Ascending aorta (tissue), 2 donors: ENCODE results near the gene TRABD2B. TPM values are rescaled to one million over a fixed set of nuclear protein-coding genes. Genes with fewer than 3 reads are reported as not detected.
A peak's percentile ranks its signal among the peaks of the same experiment; 100 is the strongest.

Experiments
- DNase-seq, 2 donors: peaks; one replicate each; pipeline ENCODE4 v3.0.0-alpha.2; 2019; ENCODE audit warnings: low spot score in 2 of 2
- H3K27ac ChIP-seq, 2 donors: fragments of 200-600 bp; sonication (generic); one replicate each; pipeline ENCODE4 v1.5.1; 2016 to 2017; ENCODE audit warnings: mild to moderate bottlenecking in 1 of 2
- H3K27me3 ChIP-seq: fragments of 200-600 bp; sonication (generic); one replicate; pipeline ENCODE4 v1.5.1; 2017
- H3K36me3 ChIP-seq, 2 donors: fragments of 200-600 bp; sonication (generic); one replicate each; pipeline ENCODE4 v1.5.1; 2016
- H3K4me1 ChIP-seq, 2 donors: fragments of 200-600 bp; sonication (generic); one replicate each; pipeline ENCODE4 v1.5.1; 2016 to 2017; ENCODE audit warnings: mild to moderate bottlenecking in 1 of 2
- H3K4me3 ChIP-seq, 2 donors: fragments of 200-600 bp; sonication (generic); one replicate each; pipeline ENCODE4 v1.5.1; 2016 to 2017; ENCODE audit warnings: mild to moderate bottlenecking in 1 of 2
- H3K9me3 ChIP-seq, 2 donors: fragments of 200-600 bp; sonication (generic); one replicate each; pipeline ENCODE4 v1.5.1; 2016
- CTCF ChIP-seq, 3 experiments: fragments of 200-600 bp in 2 of 3; fragments of 450-650 bp in 1 of 3; sonication (generic) in 2 of 3; IDR thresholded peaks; one replicate each; pipeline ENCODE4 v1.5.1; 2016 to 2019; ENCODE audit warnings: antibody characterized with exemption in 3 of 3, mild to moderate bottlenecking in 1 of 3, moderate library complexity in 1 of 3
- intact Hi-C: fragments of 100-400 bp; cut with DNase I; formaldehyde crosslinking; loops from one replicate; pipeline ENCODE4 v1.15.1; 2023
- total RNA-seq: library from RNA; depleted of rRNA; stranded (reverse); fragments of >200 nt; gene quantifications from one replicate; pipeline ENCODE4 v1.1.0, GENCODE V29; 2016

TRABD2B gene
- total RNA-seq, 1 donor from 2014 or later: 7.9 TPM

- no peak overlapping the region for H3K27ac ChIP-seq
- no peaks in the 10 kb centered on the region for H3K9me3 ChIP-seq
- H3K36me3 ChIP-seq: no peaks in the 10 kb centered on the region
- TF ChIP-seq CTCF (IDR thresholded peaks at IDR 0.05): no peak
- H3K4me1 ChIP-seq: no peaks in the 10 kb centered on the region
- intact Hi-C loops: no loop called here
- no peak for DNase-seq
- no peaks in the 10 kb centered on the region for H3K27me3 ChIP-seq
- H3K4me3 ChIP-seq: no peak overlapping the region
Measured at GRCh38 chr1:47911892-47912291, 85.3 kb downstream of the TRABD2B start.

- H3K36me3 ChIP-seq: no peaks in the 10 kb centered on the region
- peaks cover under 1 to 4% of the 10 kb centered on the region in 2 donors for H3K4me1 ChIP-seq
- no peak for DNase-seq
- TF ChIP-seq CTCF (IDR thresholded peaks at IDR 0.05): no peak
- H3K27me3 ChIP-seq: no peaks in the 10 kb centered on the region
- intact Hi-C loops: no loop called here
- H3K4me3 ChIP-seq: no peak overlapping the region
- H3K9me3 ChIP-seq: no peaks in the 10 kb centered on the region
- no peak overlapping the region for H3K27ac ChIP-seq
Measured at GRCh38 chr1:47911424-47911823, 85.8 kb downstream of the TRABD2B start.

- H3K9me3 ChIP-seq: no peaks in the 10 kb centered on the region
- H3K4me3 ChIP-seq: no peak overlapping the region
- no peaks in the 10 kb centered on the region for H3K36me3 ChIP-seq
- H3K27me3 ChIP-seq: no peaks in the 10 kb centered on the region
- TF ChIP-seq CTCF (IDR thresholded peaks at IDR 0.05): no peak
- intact Hi-C loops: no loop called here
- H3K4me1 ChIP-seq: peaks cover 4 to 13% of the 10 kb centered on the region in 2 donors
- DNase-seq: no peak
- no peak overlapping the region for H3K27ac ChIP-seq
Measured at GRCh38 chr1:47908258-47908657, 88.9 kb downstream of the TRABD2B start.

GRCh38 chr1:47907177-47907528 is 90.0 kb downstream of the TRABD2B start:
- peak overlapping the region; percentile 7 to 42 for H3K27ac ChIP-seq

GRCh38 chr1:47906527-47907176 is 90.5 kb downstream of the TRABD2B start:
- Histone ChIP-seq H3K36me3 (no peaks in the 10 kb centered on the region), H3K4me1 (peaks cover 4 to 13% of the 10 kb centered on the region in 2 donors), H3K9me3 (no peaks in the 10 kb centered on the region), H3K27me3 (no peaks in the 10 kb centered on the region), H3K4me3 (no peak overlapping the region), H3K27ac (peak overlapping the region; percentile 7 to 42)
- no peak for DNase-seq
- TF ChIP-seq CTCF (IDR thresholded peaks at IDR 0.05): no peak
- intact Hi-C loops: no loop called here

More at GRCh38 chr1:47907177-47907528, 90.0 kb downstream of the TRABD2B start:
- TF ChIP-seq CTCF (IDR thresholded peaks at IDR 0.05): no peak
- no peaks in the 10 kb centered on the region for H3K9me3 ChIP-seq
- H3K4me1 ChIP-seq: peaks cover 4 to 13% of the 10 kb centered on the region in 2 donors
- intact Hi-C loops: no loop called here
- H3K27me3 ChIP-seq: no peaks in the 10 kb centered on the region
- no peak overlapping the region for H3K4me3 ChIP-seq
- no peaks in the 10 kb centered on the region for H3K36me3 ChIP-seq
- DNase-seq: no peak
